Mesothelial cell of epicardium (in vitro differentiated cells): ENCODE data around the gene TMEM115. TPM values are rescaled to one million over a fixed set of nuclear protein-coding genes. Genes with fewer than 3 reads are reported as not detected.

Experiments used
- DNase-seq, 2 experiments: peaks; one replicate each; pipeline ENCODE4 v3.0.0; 2021; ENCODE audit warnings: low spot score in 2 of 2; ENCODE audit not compliant: unreplicated experiment in 2 of 2
- H3K27ac Mint-ChIP-seq: 2 replicates; pipeline ENCODE4 v1.8.0; 2021; ENCODE audit warnings: mixed read lengths
- H3K27me3 Mint-ChIP-seq: 2 replicates; pipeline ENCODE4 v1.8.0; 2021; ENCODE audit warnings: low read depth, mixed read lengths
- H3K36me3 Mint-ChIP-seq: 2 replicates; pipeline ENCODE4 v1.8.0; 2021; ENCODE audit warnings: mixed read lengths
- H3K4me1 Mint-ChIP-seq: 2 replicates; pipeline ENCODE4 v1.8.0; 2021; ENCODE audit warnings: mixed read lengths
- H3K4me3 Mint-ChIP-seq: 2 replicates; pipeline ENCODE4 v1.8.0; 2021; ENCODE audit warnings: mild to moderate bottlenecking, moderate library complexity, mixed read lengths
- H3K9me3 Mint-ChIP-seq: 2 replicates; pipeline ENCODE4 v1.8.0; 2021; ENCODE audit warnings: mixed read lengths
- total RNA-seq: library from RNA; stranded (reverse); gene quantifications from 3 replicates; pipeline ENCODE4 v1.2.1, GENCODE V29; 2021
- TF ChIP-seq, protein P1 (sequence below): fragments of 200-600 bp; sonication (generic); IDR thresholded peaks from one replicate; pipeline ENCODE4 v1.5.0; 2021; ENCODE audit warnings: antibody characterized with exemption; ENCODE audit not compliant: unreplicated experiment

Gene TMEM115
- total RNA-seq, 1 donor from 2014 or later = 38.6 TPM

GRCh38 chr3:50319894-50320625, 39.3 kb downstream of the TMEM115 start:
- TF ChIP-seq, protein P1, sequence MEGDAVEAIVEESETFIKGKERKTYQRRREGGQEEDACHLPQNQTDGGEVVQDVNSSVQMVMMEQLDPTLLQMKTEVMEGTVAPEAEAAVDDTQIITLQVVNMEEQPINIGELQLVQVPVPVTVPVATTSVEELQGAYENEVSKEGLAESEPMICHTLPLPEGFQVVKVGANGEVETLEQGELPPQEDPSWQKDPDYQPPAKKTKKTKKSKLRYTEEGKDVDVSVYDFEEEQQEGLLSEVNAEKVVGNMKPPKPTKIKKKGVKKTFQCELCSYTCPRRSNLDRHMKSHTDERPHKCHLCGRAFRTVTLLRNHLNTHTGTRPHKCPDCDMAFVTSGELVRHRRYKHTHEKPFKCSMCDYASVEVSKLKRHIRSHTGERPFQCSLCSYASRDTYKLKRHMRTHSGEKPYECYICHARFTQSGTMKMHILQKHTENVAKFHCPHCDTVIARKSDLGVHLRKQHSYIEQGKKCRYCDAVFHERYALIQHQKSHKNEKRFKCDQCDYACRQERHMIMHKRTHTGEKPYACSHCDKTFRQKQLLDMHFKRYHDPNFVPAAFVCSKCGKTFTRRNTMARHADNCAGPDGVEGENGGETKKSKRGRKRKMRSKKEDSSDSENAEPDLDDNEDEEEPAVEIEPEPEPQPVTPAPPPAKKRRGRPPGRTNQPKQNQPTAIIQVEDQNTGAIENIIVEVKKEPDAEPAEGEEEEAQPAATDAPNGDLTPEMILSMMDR = no peak
- H3K9me3 Mint-ChIP-seq = no peaks in the 10 kb centered on the region
- DNase-seq = no peak
- H3K36me3 Mint-ChIP-seq = peaks cover 15% of the 10 kb centered on the region
- peaks cover 56% of the 10 kb centered on the region for H3K4me1 Mint-ChIP-seq
- no peaks in the 10 kb centered on the region for H3K27me3 Mint-ChIP-seq
- H3K4me3 Mint-ChIP-seq = peak overlapping the region; percentile 88
- peak overlapping the region; percentile 90 for H3K27ac Mint-ChIP-seq

DNA sequence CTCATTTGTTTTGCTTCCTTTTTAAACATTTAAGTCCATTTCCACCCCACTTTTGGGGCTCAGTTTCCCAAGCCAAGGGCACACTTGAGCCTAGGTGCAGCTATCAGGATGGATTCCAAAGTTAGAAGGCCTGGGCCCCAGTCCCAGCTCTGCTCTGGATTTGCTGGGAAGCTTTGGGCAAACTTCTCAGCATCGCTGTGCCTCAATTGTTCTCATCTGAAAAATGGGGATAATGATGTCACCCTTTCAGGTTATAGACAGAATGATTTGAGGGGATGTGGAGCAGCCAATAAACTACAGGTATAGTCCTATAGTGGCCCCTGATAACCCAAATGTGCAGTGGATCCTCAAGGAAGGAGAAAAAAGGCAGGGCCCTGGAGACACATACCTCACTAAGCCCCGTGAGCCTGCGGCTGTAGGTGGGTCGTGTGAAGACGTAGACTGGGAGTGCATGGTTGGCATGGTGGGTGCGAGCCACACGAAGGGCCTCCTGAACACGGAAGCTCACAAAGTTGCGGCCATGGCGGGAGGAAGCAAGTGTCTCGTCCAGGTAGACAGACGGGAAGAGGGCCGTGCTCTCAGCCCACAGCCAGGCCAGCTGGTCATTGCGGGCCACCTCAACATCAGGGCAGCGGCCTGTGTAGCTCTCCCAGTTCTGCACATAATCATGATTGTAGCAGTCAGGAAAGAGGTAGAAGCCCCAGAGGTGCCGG, 40.0 kb downstream of the TMEM115 start:
- H3K27ac Mint-ChIP-seq = no peak overlapping the region
- peak overlapping the region; percentile 88 for H3K4me3 Mint-ChIP-seq
- H3K4me1 Mint-ChIP-seq = peaks cover 51% of the 10 kb centered on the region
- peaks cover 16% of the 10 kb centered on the region for H3K36me3 Mint-ChIP-seq
- H3K9me3 Mint-ChIP-seq = no peaks in the 10 kb centered on the region
- DNase-seq = no peak
- no peaks in the 10 kb centered on the region for H3K27me3 Mint-ChIP-seq
- TF ChIP-seq, protein P1 = no peak

DNA sequence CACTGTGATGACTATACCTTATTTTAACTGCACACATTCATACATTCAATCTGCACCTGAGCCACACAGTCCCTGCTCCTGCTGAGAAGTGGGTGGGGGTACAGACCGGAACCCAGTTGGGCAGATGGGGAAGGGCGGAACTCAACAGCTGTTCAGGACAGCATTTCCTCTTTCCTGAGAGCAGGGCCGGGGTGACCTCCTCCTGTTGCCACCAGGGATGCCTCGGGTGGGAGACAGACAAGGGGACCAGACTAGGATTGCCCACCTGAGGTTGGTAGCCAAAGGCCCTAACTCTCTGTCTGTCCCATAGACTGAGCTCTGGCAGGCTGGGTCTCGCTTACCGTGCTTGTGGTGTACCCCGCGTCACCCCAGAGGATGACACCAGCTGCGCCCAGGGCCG, 40.7 kb downstream of the TMEM115 start:
- TF ChIP-seq, protein P1 = no peak
- no peak for DNase-seq
- peaks cover 22% of the 10 kb centered on the region for H3K36me3 Mint-ChIP-seq
- peaks cover 51% of the 10 kb centered on the region for H3K4me1 Mint-ChIP-seq
- H3K4me3 Mint-ChIP-seq = peak overlapping the region; percentile 88
- H3K27me3 Mint-ChIP-seq = no peaks in the 10 kb centered on the region
- no peak overlapping the region for H3K27ac Mint-ChIP-seq
- no peaks in the 10 kb centered on the region for H3K9me3 Mint-ChIP-seq

DNA sequence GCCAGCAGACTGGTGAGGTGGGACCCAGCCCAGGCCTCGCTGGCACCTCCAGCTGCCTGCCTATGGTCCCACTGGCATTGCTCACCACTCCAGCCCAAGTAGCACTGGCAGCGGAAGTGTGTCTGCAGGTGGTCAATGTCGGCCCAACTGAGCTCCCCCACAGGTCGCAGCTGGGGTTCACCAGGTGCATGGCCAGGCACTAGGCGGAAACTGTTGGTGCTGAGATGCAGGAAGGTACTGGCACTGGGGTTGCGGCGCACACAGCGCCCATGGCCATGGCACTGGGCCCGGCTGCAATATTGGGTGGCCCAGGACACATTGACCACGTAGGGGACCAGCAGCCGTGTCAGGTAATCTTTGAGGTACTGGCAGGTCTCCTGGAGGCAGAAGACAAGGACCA, 41.2 kb downstream of the TMEM115 start:
- peaks cover 51% of the 10 kb centered on the region for H3K4me1 Mint-ChIP-seq
- H3K27ac Mint-ChIP-seq = peak overlapping the region; percentile 21
- H3K27me3 Mint-ChIP-seq = no peaks in the 10 kb centered on the region
- H3K9me3 Mint-ChIP-seq = no peaks in the 10 kb centered on the region
- no peak for DNase-seq
- TF ChIP-seq, protein P1 = no peak
- H3K4me3 Mint-ChIP-seq = no peak overlapping the region
- peaks cover 22% of the 10 kb centered on the region for H3K36me3 Mint-ChIP-seq

GRCh38 chr3:50317300-50317699, 42.0 kb downstream of the TMEM115 start:
- no peak overlapping the region for H3K4me3 Mint-ChIP-seq
- H3K4me1 Mint-ChIP-seq = peaks cover 43% of the 10 kb centered on the region
- TF ChIP-seq, protein P1 = no peak
- DNase-seq = no peak
- peaks cover 23% of the 10 kb centered on the region for H3K36me3 Mint-ChIP-seq
- H3K9me3 Mint-ChIP-seq = no peaks in the 10 kb centered on the region
- peak overlapping the region; percentile 95 for H3K27ac Mint-ChIP-seq
- H3K27me3 Mint-ChIP-seq = no peaks in the 10 kb centered on the region
